Endometrial microvascular endothelial cells (primary cell): ENCODE results near the gene TTBK1. TPM values are rescaled to one million over a fixed set of nuclear protein-coding genes. Genes with fewer than 3 reads are reported as not detected.

Experiments used
- in situ Hi-C: cut with HindIII; loops from 2 replicates; pipeline ENCODE4 v1.10.0; 2017; ENCODE audit warnings: low sequenced_read_pairs, low pct_unique_long_range_greater_than_20kb; ENCODE audit errors: inconsistent ontology term
- total RNA-seq: library from RNA; depleted of rRNA; stranded (reverse); fragments of >200 nt; gene quantifications from one replicate; pipeline ENCODE4 v1.2.3, GENCODE V29; 2015; ENCODE audit errors: inconsistent ontology term

Gene TTBK1
- total RNA-seq, 1 donor from 2014 or later, result not detected

DNA sequence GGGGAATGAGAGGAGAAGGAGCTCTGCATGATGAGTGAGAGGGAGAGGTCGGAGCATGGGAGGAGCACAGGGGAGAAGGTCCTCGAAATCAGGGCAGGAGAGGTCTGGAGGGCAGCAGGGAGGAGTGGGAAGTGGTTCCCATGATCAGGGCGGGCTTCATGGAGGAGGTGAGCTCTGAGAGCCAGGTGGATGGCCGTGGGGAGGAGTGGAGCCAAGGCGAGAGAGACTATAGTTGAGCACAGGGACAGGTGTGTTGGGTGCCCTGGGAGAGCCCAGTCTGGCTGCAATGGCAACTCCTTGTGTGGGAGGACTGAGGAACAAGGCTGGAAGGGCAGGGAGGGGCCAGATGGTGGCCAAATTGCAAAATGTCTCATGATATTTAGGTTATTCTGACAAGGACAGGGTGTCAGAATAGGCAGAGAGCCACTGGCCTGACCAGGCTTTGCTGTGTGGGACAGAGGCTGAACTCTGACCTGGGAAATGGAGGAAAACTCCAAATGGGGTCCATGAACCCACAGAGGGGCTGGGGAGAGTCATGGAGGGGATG, 21.4 kb downstream of the TTBK1 start:
- in situ Hi-C loops, result no loop called here

DNA sequence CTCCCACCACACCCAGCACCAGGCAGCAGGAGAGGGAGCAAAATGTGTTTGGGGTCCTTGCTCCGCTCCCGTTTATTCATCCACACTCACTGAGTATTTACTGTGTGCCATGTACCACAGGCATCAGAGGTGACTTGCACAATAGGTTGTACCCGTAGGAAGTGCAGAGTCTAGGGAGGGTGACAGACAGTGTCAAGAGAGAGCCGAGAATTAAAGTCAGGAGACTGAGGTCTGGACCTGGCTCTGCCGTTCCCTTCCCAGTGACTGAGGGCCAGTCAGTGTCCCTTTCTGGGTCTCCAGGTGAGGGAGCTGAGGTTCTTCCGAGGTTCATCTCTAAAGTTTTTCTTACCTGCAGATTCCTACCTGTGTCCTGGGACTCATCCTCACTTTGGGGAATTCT, 22.3 kb downstream of the TTBK1 start:
- in situ Hi-C loops, result no loop called here

DNA sequence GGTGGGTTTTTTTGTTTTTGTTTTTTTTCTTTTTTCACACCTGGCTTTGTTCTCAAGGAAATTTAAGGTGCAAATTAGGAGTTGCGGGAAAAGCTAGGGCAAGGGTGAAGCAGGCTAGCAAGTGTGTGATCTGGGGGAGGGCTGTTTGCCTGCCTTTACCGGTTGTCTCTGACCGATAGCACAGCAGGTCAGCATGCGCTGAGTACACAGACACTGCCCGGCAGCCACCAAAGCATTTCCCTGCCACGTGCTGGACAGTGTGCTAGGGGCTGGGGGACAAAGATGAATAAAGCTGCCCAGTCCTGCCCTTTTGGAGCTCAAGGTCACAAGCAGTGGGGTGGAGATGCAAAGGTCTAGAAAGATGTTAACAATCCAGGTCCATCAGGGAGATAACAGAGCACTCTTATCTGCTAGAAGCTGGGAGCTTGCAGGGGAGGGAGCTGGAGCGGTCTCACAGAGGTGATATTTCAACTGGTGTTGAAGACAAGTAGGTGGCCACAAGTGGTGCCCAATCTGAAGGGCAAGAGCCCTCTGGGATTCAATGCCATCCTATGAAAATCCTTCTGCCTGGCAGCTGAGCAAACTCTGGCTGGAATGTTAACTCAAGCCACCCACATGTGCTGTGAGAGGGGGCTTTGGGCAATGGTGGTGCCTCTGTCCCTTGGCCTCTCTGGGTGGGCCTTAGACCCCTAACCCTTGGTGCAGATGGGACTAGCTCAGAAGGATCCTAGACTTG, 24.5 kb downstream of the TTBK1 start:
- in situ Hi-C loops, result no loop called here

DNA sequence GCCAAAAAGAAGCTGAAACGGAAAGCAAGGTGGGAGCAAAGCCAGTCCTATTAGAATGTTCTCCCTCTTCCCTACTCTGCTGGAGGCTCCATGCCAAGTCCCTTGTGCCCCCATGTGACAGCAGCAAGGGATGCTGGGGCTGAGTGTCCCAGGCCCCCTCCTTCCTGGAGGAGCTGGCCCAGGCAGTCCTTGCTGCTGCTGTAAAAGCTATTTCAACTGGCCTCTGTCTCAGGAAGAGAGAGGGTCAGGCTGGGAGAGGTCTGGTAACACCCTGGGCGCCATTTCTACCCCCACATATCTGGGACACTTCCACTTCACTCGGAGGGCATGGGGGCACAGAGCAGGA, 25.0 kb downstream of the TTBK1 start:
- in situ Hi-C loops, result no loop called here

DNA sequence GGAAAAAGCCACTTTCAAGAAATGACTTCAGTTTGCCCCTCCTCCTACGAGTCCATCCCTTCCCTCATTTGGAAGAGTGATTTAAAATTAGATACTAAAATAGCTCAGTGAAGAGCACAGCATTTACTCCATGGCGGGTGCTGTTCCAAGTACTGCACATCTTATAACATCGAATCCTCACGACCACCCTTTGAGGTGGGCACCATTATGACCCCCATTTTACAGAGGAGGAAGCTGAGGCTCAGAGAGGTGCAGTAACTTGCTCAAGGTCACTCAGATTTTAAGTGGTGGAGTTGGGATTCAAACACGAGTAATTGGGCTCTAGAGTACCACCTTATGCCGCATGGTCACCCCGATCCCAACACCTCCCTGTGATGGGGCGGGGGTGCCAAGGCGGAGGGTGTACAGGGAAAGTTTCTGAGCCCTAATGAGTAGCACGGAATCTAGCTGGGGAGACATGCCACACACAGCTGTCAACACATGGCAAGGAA, 25.5 kb downstream of the TTBK1 start:
- in situ Hi-C loops, result no loop called here

DNA sequence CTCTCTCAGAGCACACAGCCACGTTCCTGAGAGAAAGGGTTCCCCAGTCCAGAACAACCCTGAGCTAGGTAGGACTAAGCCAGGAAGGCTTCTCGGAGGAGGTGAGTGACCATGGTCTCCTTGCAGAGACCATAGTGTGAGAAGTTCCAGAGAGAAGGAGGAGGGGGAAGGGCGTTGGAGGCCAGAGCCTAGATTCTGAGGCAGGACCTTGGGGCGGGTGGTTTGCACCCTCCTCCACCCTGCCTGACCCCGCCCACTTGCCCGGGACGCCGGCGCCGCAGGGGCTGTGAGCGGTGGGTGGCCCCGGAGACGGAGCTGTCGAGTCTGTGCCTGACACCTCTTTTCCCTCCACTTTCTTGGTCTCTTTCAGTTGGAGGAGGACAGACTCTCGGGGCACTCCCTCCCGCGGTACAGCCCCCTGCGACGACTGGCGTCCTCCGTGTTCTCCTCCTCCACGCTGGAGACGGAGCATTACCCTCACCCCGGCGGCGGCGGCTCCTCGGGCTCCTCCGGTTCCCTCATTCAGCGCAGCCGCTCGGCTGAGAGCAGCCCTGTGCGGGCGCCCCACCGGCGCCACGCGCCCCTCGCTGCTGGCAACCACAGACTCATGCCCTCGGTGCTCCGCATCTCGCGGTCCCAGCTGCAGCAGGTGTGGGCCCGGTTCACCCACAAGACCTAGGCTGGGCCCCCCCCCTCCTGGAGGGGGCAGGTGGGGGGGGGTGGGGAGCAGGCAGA, 26.2 kb downstream of the TTBK1 start:
- in situ Hi-C loops, result no loop called here

DNA sequence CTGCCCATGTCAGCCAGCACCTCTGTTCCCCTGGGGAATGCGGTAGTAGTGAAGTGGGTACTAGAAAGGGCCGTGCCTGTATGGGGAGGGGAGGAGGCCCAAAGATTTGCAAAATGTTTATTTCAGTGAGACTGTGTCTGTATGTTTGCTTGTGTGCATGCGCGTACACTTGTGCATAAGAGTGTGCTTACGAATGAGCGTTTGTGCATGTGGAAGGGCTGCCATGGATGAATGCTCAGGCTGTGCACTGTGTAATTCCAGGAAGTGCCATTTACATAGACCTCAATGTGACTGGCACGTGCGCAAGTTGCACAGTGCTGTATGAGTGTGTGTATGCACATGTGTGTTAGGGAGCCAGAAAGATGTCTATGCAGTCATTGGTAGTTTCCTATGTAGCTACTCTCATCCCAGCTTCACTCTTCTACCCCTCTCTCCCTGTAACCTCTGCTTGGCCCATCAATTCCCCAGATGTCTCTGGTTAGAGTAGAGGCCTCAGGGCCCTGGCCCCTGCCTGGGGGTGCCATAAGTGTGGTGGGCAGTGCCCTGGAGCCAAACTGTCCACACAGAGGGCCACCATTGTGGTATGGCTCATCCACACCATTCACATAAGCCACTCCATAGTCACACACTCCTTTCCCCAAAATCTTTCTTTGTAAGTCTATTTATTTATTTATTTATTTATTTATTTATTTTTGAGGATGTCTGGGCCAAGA, 28.0 kb downstream of the TTBK1 start:
- in situ Hi-C loops, result no loop called here

DNA sequence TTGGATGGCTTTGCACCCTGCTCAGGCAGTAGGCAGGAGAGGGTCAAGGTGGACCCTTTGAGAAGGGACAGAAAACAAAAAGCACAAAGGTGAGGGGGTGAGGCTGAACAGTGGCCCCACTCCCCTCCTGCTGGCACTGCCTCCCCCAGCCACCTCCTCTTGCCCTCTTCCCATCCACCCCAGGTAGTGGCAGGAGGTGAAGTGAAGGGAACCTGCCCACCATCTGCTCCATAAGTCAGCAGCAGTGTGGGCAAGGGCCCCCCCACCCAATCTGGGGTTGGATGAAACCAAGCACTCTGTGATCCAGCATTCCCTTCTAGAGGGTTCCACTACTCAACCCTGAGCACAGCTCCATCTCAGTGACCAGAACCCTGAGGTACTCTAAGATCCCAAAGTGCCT, 28.7 kb downstream of the TTBK1 start:
- in situ Hi-C loops, result no loop called here

DNA sequence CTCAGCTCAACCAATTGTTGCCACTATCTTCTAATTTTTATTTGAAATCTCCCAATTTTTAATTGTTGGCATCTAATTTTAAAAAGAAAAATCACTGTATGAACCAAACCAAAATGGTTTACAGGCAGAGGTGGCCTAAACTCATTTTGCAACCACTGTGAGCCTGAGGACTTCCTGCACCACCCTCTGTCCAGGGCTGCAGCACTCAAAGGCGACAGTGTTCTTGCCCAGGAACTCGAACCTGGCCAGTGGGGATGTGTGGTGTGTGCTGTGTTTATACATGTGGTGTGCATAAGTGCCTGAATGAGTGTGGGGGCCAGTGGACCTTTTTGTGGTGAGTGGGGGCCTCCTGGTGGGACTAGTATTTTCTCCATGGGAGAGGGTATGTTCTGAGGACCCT, 30.4 kb downstream of the TTBK1 start:
- in situ Hi-C loops, result no loop called here

DNA sequence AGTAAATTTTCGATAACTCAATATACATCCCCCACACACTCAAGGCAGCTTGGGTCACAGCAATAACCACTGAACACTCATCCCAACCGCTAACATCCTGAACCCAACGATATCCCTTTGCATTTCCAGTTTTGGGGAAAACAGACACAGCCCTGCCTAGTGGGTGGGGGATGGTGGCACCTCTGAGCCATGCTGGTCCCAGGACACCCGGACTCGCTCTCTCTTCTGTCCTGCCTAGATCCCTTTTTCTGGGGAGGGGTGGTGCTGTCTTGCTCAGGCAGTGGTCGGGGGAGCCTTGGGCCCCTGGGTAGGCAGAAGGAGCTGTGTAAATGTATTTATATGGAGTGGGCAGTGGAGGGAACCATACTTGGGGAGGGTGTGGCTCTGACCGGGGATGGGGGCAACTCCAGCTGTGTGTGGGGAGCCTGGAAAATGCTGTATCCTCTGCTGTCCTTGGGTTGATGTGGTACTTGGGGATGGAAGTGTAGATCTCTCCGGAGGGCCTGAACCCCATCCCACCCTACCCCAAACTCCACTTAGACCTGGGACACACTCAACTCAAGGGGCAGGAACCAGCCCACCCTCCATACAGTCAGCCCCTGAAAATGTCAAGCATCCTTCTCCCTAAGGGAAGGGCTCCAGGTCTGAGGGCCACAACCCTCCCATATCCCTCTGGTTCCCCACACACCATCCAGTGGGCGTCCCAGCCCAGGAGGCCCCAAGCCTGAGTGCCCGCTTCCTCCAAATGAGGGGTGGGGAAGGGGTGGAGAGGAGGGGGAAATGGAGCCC, 31.0 kb downstream of the TTBK1 start:
- in situ Hi-C loops, result no loop called here

DNA sequence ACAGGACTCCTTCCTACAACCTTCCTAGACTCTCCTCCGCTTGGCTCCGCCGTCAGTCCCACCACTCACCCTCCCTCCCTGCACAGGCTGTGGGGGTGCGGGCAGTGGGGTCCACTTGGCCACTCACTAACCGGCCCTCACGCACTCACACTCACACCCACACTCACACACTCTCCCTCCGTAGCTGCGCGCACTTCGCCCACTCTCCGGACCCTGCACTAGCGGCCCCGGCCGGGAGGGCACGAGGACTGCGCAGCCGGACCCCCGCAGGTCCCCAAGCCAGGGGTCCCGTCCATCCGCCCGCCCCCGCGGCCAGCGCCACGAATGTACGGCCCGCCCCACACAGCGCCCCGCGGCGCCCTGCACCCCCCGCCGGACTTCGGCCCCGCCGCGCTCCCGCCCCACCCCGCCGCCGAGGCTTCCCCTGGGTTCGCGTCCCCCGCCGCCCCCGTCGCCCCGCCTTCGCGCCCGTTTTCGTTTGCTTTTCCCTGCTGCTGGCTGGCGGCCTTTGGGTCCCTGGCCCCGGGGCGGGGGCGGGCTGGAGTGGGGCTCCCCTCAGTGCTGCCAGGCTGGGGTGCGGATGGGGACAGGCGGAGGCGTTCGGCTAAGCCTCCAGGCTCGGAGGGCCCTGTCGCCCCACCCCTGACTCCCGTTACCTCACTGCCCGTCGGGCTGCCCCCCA, 31.8 kb downstream of the TTBK1 start:
- in situ Hi-C loops, result no loop called here

DNA sequence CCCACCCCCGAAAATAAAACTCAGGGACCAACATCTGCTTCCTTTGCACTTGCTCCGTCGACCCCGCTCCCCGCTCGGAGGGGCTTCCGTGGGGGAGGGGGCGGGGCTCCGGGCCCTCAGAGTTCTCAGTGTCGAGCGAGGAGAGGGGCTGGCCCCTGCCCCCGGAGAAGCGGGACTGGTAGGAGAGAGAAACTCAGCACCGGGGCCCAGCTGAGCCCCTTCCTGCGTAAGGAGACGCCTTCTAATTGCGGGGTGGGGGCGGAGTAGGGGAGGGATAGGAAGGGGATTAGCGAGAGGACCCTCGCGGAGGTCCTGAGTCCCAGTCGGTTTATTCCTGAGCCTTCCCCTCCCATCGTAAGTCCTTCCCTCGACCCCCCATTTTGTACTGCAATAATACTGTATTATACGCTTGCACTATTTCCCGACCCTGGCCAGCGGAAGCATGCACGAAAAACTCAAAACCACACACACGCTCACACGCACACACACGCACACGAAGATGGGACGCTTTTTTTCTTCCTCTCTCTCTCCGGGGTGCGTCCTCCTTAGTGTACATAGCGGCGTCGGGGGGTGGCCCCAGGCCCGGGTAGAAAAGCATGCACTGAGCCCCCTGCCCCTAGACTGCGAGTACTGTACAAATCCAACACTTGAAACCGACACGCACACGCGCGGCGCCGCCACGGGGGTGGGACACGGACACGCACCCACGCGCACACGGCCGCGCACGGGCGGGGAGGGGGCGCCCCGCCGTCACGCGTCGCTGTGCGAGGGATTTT, 32.7 kb downstream of the TTBK1 start:
- in situ Hi-C loops, result no loop called here

DNA sequence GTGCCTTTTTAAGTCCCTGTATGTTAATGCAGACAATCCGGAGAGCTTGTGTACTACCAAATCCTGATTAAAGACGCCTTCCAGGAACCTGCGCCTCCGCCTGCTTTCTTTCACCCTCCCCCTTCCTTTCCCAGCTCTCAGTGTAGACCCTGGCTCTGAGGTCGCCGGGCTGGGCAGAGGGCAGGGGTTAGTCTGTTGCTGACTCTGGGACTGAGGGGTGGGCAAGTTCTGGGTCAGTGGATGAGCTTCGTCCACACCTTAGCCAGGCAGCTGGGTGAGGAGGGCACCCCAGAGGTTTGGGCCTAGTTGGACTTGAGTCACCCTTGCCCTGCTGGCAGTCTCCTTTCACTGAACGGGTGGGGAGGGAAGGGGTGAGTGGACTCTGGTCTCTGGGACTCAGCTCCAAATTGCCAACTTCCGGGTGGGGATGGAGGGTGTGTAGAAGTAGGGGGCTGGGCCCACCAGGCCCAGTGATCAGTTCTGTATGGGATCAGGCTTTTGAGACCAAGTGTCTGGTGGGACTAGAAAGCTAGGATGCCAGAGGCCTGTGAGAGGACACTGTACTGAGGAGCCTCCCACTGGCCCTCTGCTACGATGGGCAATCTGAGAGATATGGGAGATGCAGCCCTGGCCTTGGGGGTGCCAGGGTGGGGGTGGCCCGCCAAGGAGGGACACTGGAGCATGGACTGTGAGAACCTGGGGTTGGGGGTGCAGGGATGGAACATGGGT, 33.5 kb downstream of the TTBK1 start:
- in situ Hi-C loops, result no loop called here

DNA sequence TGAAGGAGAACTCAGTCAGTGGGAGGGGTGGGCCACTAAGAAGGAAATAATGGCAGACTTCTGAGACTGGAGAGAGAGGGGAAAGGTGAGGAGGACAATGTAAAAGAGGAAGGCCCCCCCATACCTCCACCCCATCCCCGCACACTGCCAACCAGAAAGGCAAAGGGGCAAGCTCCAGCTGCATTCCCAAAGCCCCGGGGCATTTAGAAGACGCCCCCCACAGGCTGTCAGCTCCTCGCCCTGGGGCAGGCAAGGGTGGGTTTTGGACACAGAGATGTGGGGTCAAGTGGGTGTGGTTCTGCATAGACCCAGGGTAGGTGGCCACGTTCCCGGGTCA, 34.0 kb downstream of the TTBK1 start:
- in situ Hi-C loops, result no loop called here

DNA sequence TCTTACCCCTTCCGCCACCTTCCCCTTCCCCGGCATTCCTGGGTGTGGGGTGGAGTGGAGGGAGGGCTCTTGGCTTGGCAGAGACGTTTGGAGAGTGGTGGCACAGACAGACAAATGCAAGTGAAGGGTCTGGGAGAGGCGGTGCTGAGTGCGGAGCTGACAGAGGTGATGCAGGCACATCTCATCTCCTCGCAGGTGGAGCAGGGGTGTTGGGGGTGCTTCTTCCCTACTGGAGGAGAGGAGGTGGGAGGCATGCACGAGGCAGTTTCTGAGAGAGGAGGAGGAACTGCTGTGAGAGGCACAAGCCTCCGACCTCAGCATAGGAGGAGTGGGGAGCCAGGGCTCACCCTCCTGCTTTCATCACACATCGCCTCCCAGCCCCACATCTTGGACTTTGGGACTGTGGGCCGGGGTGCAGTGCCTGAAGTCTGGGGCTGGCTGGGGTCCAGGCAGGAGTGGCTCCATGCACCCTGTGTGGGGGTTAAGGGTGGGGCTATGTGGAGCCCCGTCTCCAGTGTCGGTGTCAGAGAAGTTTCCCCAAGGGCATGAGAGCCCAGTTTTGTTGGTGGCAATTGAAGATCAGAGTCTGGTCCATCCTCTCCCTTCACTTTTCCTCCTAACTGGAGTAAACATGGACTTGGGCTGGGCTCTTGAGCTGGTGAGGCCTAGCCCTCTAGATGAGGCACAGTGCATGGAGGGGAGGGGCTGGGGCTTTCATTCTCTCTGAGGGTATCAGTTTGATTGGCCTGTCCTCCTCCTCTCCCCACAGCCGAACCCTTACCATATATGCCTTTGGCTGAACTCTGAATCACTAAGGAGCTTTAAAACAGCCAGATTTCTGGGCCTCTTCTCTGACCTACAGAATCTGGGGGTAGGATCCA, 34.6 kb downstream of the TTBK1 start:
- in situ Hi-C loops, result no loop called here

DNA sequence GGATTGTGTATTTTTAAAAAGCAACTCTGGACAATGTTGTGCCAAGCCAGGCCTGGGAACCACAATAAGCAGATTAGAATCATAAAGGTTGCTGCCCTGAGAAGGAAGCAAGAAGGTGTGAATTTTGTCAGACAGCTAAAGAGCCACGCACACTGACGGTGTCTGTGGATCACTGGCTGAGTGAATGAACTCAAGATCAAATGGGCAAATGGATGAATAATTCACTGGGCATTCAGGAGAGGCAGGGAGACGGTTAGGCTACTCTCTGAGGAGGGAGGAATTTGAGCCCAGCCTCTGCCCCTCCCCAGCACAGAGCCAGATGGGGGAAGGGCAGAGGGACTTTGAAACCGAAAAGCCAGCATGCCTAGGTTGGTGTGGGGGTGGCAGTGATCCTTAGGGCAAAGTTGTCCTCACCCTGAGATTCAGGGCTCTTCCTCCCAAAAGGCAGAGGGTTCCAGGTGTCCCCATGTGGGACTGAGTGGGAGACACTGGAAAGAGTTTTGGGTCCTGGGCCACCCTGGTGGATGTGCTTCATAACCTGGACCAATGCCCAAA, 35.3 kb downstream of the TTBK1 start:
- in situ Hi-C loops, result no loop called here
